IPS-18c (cell line): ENCODE measurements around the gene FAU.

Experiments used
- H3K4me3 ChIP-seq: 2 replicates; pipeline ENCODE4 v1.7.0; 2013; ENCODE audit warnings: low read depth, mild to moderate bottlenecking, low read length, moderate library complexity; ENCODE audit not compliant: insufficient read depth
- H3K9me3 ChIP-seq: one replicate; pipeline ENCODE4 v1.6.1; 2013; ENCODE audit warnings: mild to moderate bottlenecking, low read length, moderate library complexity; ENCODE audit not compliant: control insufficient read depth, insufficient read depth

Gene FAU

DNA sequence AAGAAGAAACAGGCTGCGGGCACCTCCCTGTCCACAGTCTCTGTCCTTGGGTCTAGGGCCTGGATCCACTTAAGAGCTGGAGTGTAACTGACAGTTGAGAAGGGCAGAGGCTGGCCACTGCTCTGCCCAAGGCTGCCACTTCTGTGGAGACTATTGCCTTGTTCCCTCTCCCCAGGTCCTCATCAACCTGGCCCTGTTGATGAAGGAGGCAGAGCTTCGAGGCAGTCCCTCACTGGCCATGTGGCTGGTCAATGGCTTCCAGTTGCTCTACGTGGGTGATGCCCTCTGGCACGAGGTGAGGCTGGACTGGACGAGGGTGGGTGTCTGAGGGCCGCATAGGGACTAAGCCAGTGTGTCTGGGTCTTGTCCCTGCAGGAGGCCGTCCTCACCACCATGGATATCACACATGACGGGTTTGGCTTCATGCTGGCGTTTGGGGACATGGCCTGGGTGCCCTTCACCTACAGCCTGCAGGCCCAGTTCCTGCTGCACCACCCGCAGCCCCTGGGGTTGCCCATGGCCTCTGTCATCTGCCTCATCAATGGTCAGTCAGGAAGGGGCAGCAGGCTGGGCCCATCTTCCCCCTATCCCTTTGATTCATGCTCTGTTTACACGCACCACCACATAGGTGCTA, 7.3 kb downstream of the FAU start:
- no peak overlapping the region for H3K4me3 ChIP-seq
- peaks cover 2% of the 10 kb centered on the region for H3K9me3 ChIP-seq

- Histone ChIP-seq H3K9me3 (peaks cover 2% of the 10 kb centered on the region), H3K4me3 (no peak overlapping the region)
Observed at GRCh38 chr11:65113839-65114238, 8.1 kb downstream of the FAU start.

DNA sequence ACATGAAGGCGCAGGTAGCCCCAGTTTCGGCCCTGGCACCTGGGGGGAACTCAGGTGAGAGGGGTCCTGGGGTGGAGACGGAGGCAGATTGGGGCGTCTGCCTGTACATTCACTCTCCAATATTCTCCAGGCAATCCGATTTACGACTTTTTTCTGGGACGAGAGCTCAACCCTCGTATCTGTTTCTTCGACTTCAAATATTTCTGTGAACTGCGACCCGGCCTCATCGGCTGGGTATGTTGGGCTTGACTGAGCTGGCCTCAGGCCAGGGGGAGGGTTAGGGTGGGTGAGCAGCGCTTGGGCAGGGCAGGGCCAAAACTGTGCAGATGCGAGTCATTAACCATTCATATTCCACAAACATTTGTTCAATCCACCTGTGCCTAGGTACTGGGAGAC, 8.6 kb downstream of the FAU start:
- H3K9me3 ChIP-seq, result peaks cover 3% of the 10 kb centered on the region
- H3K4me3 ChIP-seq, result peak overlapping the region; percentile 83; the same call in 1 of the 2 replicates

- Histone ChIP-seq H3K4me3 (peak overlapping the region; percentile 83), H3K9me3 (peaks cover 5% of the 10 kb centered on the region)
Observed at GRCh38 chr11:65112546-65113360, 9.2 kb downstream of the FAU start.

- Histone ChIP-seq H3K9me3 (peaks cover 5% of the 10 kb centered on the region), H3K4me3 (peak within 1 kb of the TSS; percentile 83)
Observed at GRCh38 chr11:65111744-65112545, 10.0 kb downstream of the FAU start, which contains the start of gene TM7SF2. TM7SF2 (plus strand) TSS chr11:65111872; CDS start chr11:65112016, 144 bp downstream.

- Histone ChIP-seq H3K4me3 (no peak overlapping the region; the same call in none of the 2 replicates), H3K9me3 (peaks cover 5% of the 10 kb centered on the region)
Observed at GRCh38 chr11:65111159-65111743, 10.7 kb downstream of the FAU start.

DNA sequence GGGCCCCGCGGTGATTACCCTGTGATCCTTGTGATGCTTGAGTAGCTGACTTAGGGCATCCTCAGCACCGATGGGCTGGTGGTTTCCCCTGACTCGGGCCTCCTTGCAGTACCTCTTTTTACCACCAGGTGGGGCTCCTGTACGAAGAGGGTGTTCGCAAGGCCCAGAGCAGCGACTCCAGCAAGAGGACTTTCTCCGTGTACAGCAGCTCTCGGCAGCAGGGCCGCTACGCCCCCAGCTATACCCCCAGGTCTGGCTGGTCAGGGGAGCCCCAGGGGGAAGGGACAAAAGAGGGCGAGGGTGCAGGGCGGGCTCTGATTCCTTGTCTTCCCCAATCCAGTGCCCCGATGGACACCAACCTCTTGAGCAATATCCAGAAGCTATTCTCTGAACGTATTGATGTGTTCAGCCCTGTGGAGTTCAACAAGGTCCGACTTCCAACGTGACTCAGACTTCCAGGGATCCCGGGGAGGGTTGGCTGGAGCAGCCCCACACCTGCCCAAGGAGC, 11.5 kb downstream of the FAU start:
- peaks cover 5% of the 10 kb centered on the region for H3K9me3 ChIP-seq
- H3K4me3 ChIP-seq, result no peak overlapping the region

DNA sequence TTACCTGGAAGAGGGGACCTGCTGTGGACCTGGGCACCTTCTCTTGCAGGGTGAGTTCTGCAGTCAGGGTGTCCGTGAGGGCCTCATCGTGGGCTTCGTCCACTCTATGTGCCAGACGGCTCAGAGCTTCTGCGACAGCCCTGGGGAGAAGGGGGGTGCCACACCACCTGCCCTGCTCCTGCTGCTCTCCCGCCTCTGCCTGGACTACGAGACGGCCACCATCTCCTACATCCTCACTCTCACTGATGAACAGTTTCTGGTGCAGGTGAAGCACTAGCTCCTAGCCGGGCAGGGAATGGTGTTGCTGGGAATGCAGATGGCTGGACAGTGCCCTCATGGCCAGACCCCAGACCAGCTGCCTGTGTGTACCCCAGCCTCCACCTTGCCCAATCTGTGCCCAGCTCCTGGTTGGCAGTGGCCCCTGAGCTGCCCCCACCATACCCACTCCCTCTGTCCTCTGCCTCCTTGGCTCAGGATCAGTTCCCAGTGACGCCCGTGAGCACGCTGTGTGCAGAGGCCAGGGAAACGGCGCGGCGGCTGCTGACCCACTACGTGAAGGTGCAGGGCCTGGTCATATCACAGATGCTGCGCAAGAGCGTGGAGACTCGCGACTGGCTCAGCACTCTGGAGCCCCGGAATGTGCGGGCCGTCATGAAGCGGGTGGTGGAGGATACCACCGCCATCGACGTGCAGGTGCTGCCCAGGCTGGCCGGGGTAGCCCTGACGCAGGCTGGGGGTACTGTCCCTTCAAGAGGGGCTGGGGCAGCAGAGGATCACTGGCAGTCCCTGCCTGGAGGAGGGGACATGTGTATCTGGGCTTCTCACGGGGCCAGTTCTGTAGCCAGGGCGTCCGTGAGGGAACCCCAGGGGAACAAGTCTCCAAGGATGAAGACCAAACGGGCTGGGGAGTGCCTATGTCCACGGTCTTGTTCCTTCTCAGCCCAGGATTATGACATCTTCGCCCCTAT, 12.4 kb downstream of the FAU start:
- Histone ChIP-seq H3K4me3 (no peak overlapping the region), H3K9me3 (peaks cover 5% of the 10 kb centered on the region)

- Histone ChIP-seq H3K4me3 (no peak overlapping the region), H3K9me3 (peaks cover 5% of the 10 kb centered on the region)
Observed at GRCh38 chr11:65108469-65109123, 13.3 kb downstream of the FAU start.

DNA sequence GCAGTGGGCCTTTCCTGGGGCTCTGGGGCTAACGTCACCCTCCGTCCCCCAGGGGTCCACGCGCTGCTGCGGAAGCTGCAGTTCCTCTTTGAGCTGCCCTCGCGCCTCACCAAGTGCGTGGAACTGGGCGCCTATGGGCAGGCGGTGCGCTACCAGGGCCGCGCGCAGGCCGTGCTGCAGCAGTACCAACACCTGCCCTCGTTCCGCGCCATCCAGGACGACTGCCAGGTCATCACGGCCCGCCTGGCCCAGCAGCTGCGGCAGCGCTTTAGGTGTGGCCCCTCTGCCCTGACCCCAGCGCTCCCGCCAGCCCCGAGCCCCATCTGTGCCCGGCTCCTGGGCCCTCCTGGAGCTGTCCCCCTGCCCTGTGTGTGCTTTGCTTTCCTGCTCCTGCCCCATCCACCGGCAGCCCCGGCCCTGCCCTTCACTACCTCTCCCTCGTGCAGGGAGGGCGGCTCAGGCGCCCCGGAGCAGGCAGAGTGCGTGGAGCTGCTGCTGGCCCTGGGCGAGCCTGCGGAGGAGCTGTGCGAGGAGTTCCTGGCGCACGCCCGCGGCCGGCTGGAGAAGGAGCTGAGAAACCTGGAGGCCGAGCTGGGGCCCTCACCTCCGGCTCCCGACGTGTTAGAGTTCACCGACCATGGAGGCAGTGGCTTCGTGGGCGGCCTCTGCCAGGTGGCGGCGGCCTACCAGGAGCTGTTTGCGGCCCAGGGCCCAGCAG, 14.0 kb downstream of the FAU start:
- H3K4me3 ChIP-seq, result no peak overlapping the region
- peaks cover 5% of the 10 kb centered on the region for H3K9me3 ChIP-seq

DNA sequence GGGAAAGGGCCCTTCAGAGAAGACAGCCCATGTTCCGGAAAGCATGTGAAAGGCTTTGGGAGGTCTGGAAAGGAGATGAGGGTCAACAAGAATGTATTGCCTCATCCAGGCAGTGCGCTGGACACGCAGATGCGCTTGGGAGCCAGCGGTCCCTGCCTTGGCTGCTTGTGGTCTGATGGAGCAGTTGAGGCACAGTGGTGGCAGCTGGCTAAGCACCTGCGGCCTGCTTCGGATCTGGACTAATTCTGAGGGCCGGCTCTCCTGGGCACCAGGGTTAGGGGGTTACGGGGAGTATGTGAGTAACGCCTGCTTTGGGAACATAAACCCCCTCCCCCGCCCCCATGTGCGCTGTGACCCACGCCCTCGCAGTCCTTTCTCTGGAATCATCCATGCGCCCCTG, 14.9 kb downstream of the FAU start:
- no peak overlapping the region for H3K4me3 ChIP-seq
- H3K9me3 ChIP-seq, result peaks cover 5% of the 10 kb centered on the region

DNA sequence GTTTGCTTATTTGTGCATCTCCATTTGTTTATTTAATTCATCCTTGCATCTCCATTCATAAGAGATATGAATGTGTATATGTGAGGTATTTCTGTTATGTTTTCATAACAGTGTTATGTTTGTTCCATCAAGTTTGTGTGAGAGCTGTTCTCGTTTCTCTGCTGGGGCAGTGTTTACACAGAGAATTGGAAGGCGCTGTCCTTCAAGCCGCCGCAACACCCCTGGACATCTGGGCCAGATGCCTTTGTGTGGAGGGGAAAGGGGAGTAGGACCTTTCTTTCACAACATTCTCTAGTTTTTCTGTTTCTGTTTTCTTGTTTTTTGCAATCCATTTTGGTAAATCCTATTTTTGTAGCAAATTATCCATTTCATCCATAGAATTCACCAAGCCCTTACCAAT, 17.3 kb downstream of the FAU start:
- Histone ChIP-seq H3K9me3 (peaks cover 3% of the 10 kb centered on the region), H3K4me3 (no peak overlapping the region)

DNA sequence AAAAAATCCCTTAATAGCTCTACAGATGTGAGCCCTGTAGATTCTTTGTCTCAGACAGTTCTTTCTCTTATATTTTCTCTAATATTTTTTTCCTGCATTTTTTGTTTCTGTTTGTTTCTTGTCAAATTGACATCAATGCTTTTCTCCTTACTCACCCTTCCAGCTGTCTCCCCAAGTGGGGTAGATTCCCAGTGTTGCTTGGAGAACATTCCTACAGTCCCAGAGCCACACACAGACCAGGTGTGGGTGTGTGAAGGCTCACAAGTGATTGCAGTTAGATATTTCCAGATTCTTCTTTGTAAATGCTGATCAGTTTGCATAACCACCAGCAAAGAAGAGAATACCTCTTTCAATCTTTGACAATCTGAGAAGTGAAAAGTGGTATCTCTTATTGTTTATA, 18.5 kb downstream of the FAU start:
- no peak overlapping the region for H3K4me3 ChIP-seq
- H3K9me3 ChIP-seq, result peaks cover 3% of the 10 kb centered on the region

DNA sequence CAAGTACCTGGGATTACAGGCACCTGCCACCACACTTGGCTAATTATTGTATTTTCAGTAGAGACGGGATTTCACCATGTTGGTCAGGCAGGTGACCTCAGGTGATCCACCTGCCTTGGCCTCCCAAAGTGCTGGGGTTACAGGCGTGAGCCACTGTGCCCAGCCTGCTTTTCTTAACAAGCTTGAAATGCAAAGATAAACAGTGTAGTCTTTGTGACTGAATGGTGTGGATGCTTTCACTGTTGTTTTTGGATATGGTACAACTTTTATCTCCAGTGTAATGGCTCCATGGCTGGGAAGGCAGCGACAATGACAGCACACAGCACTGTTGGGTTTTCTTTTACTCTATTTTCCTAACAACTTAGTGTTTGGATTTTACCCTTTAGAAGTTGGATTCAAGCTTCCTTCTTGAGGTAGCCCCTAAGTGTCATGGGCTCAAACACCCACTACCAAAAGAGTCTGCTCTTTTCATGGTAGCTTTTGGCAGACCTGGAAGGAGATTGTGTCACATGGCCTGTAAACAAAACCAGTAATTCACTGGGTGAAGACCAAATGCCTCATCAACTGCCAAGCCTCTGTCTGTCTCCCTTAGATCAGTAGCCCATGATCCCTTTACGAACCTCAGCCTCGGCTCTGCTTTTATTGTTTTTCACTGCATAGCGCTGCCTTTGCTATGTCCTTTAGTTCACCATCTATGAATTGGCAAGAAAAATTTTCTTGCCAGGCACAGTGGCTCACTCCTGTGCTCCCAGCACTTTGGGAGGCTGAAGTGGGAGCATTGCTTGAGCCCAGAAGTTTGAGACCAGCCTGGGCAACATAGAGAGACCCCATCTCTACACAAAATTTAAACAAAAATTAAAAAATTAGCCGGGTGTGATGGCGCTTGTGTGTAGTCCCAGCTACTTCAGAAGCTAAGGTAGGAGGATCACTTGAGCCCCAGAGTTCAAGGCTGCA, 19.5 kb downstream of the FAU start:
- Histone ChIP-seq H3K9me3 (no peaks in the 10 kb centered on the region), H3K4me3 (no peak overlapping the region)
